Measurements from ENCODE around the gene CDH12.
"Not testable (repeated sequence)": the region's sequence is repeated elsewhere in the genome, so short reads cannot be mapped to it uniquely, and the experiment has no call there.

CDH12 gene

GRCh38 chr5:22010808-22011207 is 842.3 kb downstream of the CDH12 start:
- H3K4me3 ChIP-seq (ENCODE audit: low read depth in 1 of 2, low read length in 2 of 2); H3K9me3 ChIP-seq (ENCODE audit: low read length): not testable (repeated sequence)

GRCh38 chr5:22001097-22001496 is 852.0 kb downstream of the CDH12 start:
- H3K27me3 ChIP-seq (ENCODE audit: control insufficient read depth in 1 of 2, insufficient read depth in 2 of 2, low read length in 2 of 2); H3K27ac ChIP-seq (ENCODE audit: low read depth, low read length); H3K4me3 ChIP-seq (ENCODE audit: low read depth in 1 of 2, low read length in 2 of 2); H3K9me3 ChIP-seq (ENCODE audit: low read length); H3K36me3 ChIP-seq (ENCODE audit: insufficient read depth, low read length); H3K9ac ChIP-seq (ENCODE audit: low read length); H3K4me1 ChIP-seq (ENCODE audit: insufficient read depth, low read length): not testable (repeated sequence)

More at GRCh38 chr5:22010808-22011207, 842.3 kb downstream of the CDH12 start:
- H3K27ac ChIP-seq (ENCODE audit: low read depth, low read length); H3K4me1 ChIP-seq (ENCODE audit: insufficient read depth, low read length); H3K9ac ChIP-seq (ENCODE audit: low read length); H3K36me3 ChIP-seq (ENCODE audit: insufficient read depth, low read length); H3K27me3 ChIP-seq (ENCODE audit: control insufficient read depth in 1 of 2, insufficient read depth in 2 of 2, low read length in 2 of 2): not testable (repeated sequence)

- H3K27ac ChIP-seq (ENCODE audit: low read depth, low read length); H3K9me3 ChIP-seq (ENCODE audit: low read length); H3K9ac ChIP-seq (ENCODE audit: low read length); H3K4me1 ChIP-seq (ENCODE audit: insufficient read depth, low read length); H3K27me3 ChIP-seq (ENCODE audit: control insufficient read depth in 1 of 2, insufficient read depth in 2 of 2, low read length in 2 of 2); H3K4me3 ChIP-seq (ENCODE audit: low read depth in 1 of 2, low read length in 2 of 2); H3K36me3 ChIP-seq (ENCODE audit: insufficient read depth, low read length): not testable (repeated sequence)
These were observed 867.3 kb downstream of the CDH12 start for GRCh38 chr5:21985799-21986198.

GRCh38 chr5:21951571-21951970 is 901.6 kb downstream of the CDH12 start:
- H3K27me3 ChIP-seq (ENCODE audit: control insufficient read depth in 1 of 2, insufficient read depth in 2 of 2, low read length in 2 of 2); H3K36me3 ChIP-seq (ENCODE audit: insufficient read depth, low read length); H3K9me3 ChIP-seq (ENCODE audit: low read length); H3K27ac ChIP-seq (ENCODE audit: low read depth, low read length); H3K4me1 ChIP-seq (ENCODE audit: insufficient read depth, low read length); H3K4me3 ChIP-seq (ENCODE audit: low read depth in 1 of 2, low read length in 2 of 2); H3K9ac ChIP-seq (ENCODE audit: low read length): not testable (repeated sequence)

GRCh38 chr5:21931116-21931515 is 922.0 kb downstream of the CDH12 start:
- Histone ChIP-seq H3K36me3 (ENCODE audit: insufficient read depth, low read length) (no peaks in the 10 kb centered on the region), H3K9ac (ENCODE audit: low read length) (no peak overlapping the region), H3K4me1 (ENCODE audit: insufficient read depth, low read length) (no peaks in the 10 kb centered on the region), H3K27me3 (ENCODE audit: control insufficient read depth in 1 of 2, insufficient read depth in 2 of 2, low read length in 2 of 2) (no peaks in the 10 kb centered on the region), H3K4me3 (ENCODE audit: low read depth in 1 of 2, low read length in 2 of 2) (no peak overlapping the region), H3K27ac (ENCODE audit: low read depth, low read length) (no peak overlapping the region), H3K9me3 (ENCODE audit: low read length) (no peaks in the 10 kb centered on the region)

- Histone ChIP-seq H3K9me3 (ENCODE audit: low read length) (no peaks in the 10 kb centered on the region), H3K27ac (ENCODE audit: low read depth, low read length) (no peak overlapping the region), H3K4me3 (ENCODE audit: low read depth in 1 of 2, low read length in 2 of 2) (no peak overlapping the region), H3K36me3 (ENCODE audit: insufficient read depth, low read length) (no peaks in the 10 kb centered on the region), H3K27me3 (ENCODE audit: control insufficient read depth in 1 of 2, insufficient read depth in 2 of 2, low read length in 2 of 2) (no peaks in the 10 kb centered on the region), H3K9ac (ENCODE audit: low read length) (no peak overlapping the region), H3K4me1 (ENCODE audit: insufficient read depth, low read length) (no peaks in the 10 kb centered on the region)
These were observed 933.6 kb downstream of the CDH12 start for GRCh38 chr5:21919414-21920022.

- Histone ChIP-seq H3K27ac (ENCODE audit: low read depth, low read length) (no peak overlapping the region), H3K9ac (ENCODE audit: low read length) (no peak overlapping the region), H3K4me1 (ENCODE audit: insufficient read depth, low read length) (no peaks in the 10 kb centered on the region), H3K9me3 (ENCODE audit: low read length) (no peaks in the 10 kb centered on the region), H3K4me3 (ENCODE audit: low read depth in 1 of 2, low read length in 2 of 2) (no peak overlapping the region), H3K36me3 (ENCODE audit: insufficient read depth, low read length) (no peaks in the 10 kb centered on the region), H3K27me3 (ENCODE audit: control insufficient read depth in 1 of 2, insufficient read depth in 2 of 2, low read length in 2 of 2) (no peaks in the 10 kb centered on the region)
These were observed 934.7 kb downstream of the CDH12 start for GRCh38 chr5:21918451-21918850.

- Histone ChIP-seq H3K9ac (ENCODE audit: low read length) (no peak overlapping the region), H3K9me3 (ENCODE audit: low read length) (no peaks in the 10 kb centered on the region), H3K27ac (ENCODE audit: low read depth, low read length) (no peak overlapping the region), H3K27me3 (ENCODE audit: control insufficient read depth in 1 of 2, insufficient read depth in 2 of 2, low read length in 2 of 2) (no peaks in the 10 kb centered on the region), H3K4me3 (ENCODE audit: low read depth in 1 of 2, low read length in 2 of 2) (no peak overlapping the region), H3K4me1 (ENCODE audit: insufficient read depth, low read length) (no peaks in the 10 kb centered on the region), H3K36me3 (ENCODE audit: insufficient read depth, low read length) (no peaks in the 10 kb centered on the region)
These were observed 942.4 kb downstream of the CDH12 start for GRCh38 chr5:21910731-21911130.

GRCh38 chr5:21895766-21896350 is 957.3 kb downstream of the CDH12 start:
- H3K9ac ChIP-seq (ENCODE audit: low read length): no peak overlapping the region
- no peaks in the 10 kb centered on the region for H3K9me3 ChIP-seq (ENCODE audit: low read length)
- no peak overlapping the region for H3K4me3 ChIP-seq (ENCODE audit: low read depth in 1 of 2, low read length in 2 of 2)
- no peak overlapping the region for H3K27ac ChIP-seq (ENCODE audit: low read depth, low read length)
- H3K36me3 ChIP-seq (ENCODE audit: insufficient read depth, low read length): no peaks in the 10 kb centered on the region
- no peaks in the 10 kb centered on the region for H3K27me3 ChIP-seq (ENCODE audit: control insufficient read depth in 1 of 2, insufficient read depth in 2 of 2, low read length in 2 of 2)
- no peaks in the 10 kb centered on the region for H3K4me1 ChIP-seq (ENCODE audit: insufficient read depth, low read length)

- H3K9me3 ChIP-seq (ENCODE audit: low read length): no peaks in the 10 kb centered on the region
- no peaks in the 10 kb centered on the region for H3K4me1 ChIP-seq (ENCODE audit: insufficient read depth, low read length)
- no peak overlapping the region for H3K27ac ChIP-seq (ENCODE audit: low read depth, low read length)
- H3K9ac ChIP-seq (ENCODE audit: low read length): no peak overlapping the region
- no peak overlapping the region for H3K4me3 ChIP-seq (ENCODE audit: low read depth in 1 of 2, low read length in 2 of 2)
- H3K27me3 ChIP-seq (ENCODE audit: control insufficient read depth in 1 of 2, insufficient read depth in 2 of 2, low read length in 2 of 2): no peaks in the 10 kb centered on the region
- H3K36me3 ChIP-seq (ENCODE audit: insufficient read depth, low read length): no peaks in the 10 kb centered on the region
These were observed 960.0 kb downstream of the CDH12 start for GRCh38 chr5:21893161-21893560.

GRCh38 chr5:21889581-21889980 is 963.6 kb downstream of the CDH12 start:
- no peaks in the 10 kb centered on the region for H3K4me1 ChIP-seq (ENCODE audit: insufficient read depth, low read length)
- H3K27me3 ChIP-seq (ENCODE audit: control insufficient read depth in 1 of 2, insufficient read depth in 2 of 2, low read length in 2 of 2): no peaks in the 10 kb centered on the region
- H3K9ac ChIP-seq (ENCODE audit: low read length): no peak overlapping the region
- H3K4me3 ChIP-seq (ENCODE audit: low read depth in 1 of 2, low read length in 2 of 2): no peak overlapping the region
- no peaks in the 10 kb centered on the region for H3K36me3 ChIP-seq (ENCODE audit: insufficient read depth, low read length)
- H3K9me3 ChIP-seq (ENCODE audit: low read length): no peaks in the 10 kb centered on the region
- no peak overlapping the region for H3K27ac ChIP-seq (ENCODE audit: low read depth, low read length)

- no peaks in the 10 kb centered on the region for H3K4me1 ChIP-seq (ENCODE audit: insufficient read depth, low read length)
- no peaks in the 10 kb centered on the region for H3K27me3 ChIP-seq (ENCODE audit: control insufficient read depth in 1 of 2, insufficient read depth in 2 of 2, low read length in 2 of 2)
- no peak overlapping the region for H3K9ac ChIP-seq (ENCODE audit: low read length)
- H3K27ac ChIP-seq (ENCODE audit: low read depth, low read length): no peak overlapping the region
- no peak overlapping the region for H3K4me3 ChIP-seq (ENCODE audit: low read depth in 1 of 2, low read length in 2 of 2)
- no peaks in the 10 kb centered on the region for H3K9me3 ChIP-seq (ENCODE audit: low read length)
- H3K36me3 ChIP-seq (ENCODE audit: insufficient read depth, low read length): no peaks in the 10 kb centered on the region
These were observed 970.9 kb downstream of the CDH12 start for GRCh38 chr5:21882074-21882745.
